Stimulated activated CD8-positive, alpha-beta memory T cell treated with anti-CD3 and anti-CD28 coated beads, Interleukin-15, amount 100 ng/mL, for 24 hours (primary cell): ENCODE data around the gene PIGU.
A peak's percentile ranks its signal among the peaks of the same experiment; 100 is the strongest.
"Not testable (repeated sequence)": the region's sequence is repeated elsewhere in the genome, so short reads cannot be mapped to it uniquely, and the experiment has no call there.

ENCODE experiments used
- DNase-seq: peaks from one replicate; pipeline ENCODE4 v3.0.0-alpha.2; 2020; ENCODE audit warnings: low read depth

The PIGU gene, protein sequence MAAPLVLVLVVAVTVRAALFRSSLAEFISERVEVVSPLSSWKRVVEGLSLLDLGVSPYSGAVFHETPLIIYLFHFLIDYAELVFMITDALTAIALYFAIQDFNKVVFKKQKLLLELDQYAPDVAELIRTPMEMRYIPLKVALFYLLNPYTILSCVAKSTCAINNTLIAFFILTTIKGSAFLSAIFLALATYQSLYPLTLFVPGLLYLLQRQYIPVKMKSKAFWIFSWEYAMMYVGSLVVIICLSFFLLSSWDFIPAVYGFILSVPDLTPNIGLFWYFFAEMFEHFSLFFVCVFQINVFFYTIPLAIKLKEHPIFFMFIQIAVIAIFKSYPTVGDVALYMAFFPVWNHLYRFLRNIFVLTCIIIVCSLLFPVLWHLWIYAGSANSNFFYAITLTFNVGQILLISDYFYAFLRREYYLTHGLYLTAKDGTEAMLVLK

GRCh38 chr20:34676642-34677373 lies at the start of gene PIGU:
TSS of gene PIGU (minus strand) at chr20:34677092. CDS start at chr20:34677085, 7 bp downstream.
- peak; percentile 81 for DNase-seq

DNA sequence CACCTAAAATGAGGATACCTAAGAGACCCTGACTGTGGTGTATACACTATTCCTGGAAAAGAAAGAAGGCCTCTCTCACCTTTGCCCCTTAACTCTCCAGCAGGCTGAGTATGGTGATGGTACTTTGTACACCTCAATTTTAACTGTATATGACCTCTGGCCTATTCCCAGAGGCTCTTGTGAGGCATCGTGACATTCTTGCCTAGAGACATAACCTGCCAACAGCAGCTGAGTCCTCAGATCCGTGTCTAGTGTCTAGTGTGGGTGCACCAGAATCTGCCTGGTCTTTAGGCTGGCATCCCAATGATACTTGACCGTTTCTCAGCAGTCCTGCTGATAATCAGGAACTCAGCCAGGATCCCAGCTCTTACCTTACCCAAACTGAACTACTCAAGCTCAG lies 47.3 kb upstream of the PIGU start:
- no peak for DNase-seq

DNA sequence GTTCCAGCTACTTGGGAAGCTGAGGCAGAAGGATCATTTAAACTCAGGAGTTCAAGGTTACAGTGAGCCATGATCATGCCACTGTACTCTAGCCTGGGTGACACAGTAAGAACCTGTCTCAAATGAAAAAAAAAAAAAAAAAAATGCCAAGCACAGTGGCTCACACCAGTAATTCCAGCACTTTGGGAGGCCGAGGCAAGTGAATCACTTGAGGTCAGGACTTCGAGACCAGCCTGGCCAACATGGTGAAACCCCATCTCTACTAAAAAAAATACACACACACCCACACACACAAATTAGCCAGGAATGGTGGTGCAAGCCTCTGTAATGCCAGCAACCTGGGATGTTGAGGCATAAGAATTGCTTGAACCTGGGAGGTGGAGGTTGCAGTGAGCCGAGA lies 45.7 kb upstream of the PIGU start:
- DNase-seq = not testable (repeated sequence)

- no peak for DNase-seq
Observed at GRCh38 chr20:34720266-34720665, 43.4 kb upstream of the PIGU start.

- DNase-seq = not testable (repeated sequence)
Observed at GRCh38 chr20:34719242-34720017, 42.5 kb upstream of the PIGU start.

DNA sequence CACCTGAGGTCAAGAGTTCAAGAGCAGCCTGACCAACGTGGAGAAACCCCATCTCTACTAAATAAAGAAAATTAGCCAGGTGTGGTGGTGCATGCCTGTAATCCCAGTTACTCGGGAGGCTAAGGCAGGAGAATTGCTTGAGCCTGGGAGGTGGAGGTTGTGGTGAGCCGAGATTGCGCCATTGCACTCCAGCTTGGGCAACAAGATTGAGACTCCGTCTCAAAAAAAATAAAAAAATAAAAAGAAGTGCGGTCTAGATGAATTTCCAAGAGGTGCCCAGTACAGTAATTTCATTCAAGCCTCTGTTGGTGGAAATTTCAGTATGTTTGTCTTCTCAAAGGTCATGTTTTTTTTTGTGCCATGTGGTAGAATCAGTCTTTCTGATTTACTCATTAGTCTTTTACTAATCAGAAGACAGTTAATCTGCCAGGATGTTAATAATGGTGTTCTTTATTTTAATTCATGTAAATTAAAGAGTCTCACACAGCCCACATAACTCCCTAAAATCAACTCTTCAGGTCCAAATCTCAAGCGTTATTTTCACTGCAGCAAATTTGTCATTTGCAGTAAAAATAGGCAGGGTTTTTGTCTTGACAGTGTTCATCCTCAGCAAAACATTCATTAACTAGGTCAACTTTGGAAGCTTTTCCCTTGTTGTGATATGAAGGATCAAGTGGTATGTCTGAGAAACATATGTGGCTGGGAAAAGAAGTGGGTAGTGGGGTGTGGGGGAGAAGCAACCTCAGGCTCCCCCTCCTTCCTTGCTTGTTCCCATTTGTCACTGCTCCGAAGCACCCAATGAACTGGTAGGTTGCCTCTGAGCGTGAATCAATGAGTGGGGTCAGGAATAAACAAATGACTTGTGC lies 40.6 kb upstream of the PIGU start:
- no peak for DNase-seq

DNA sequence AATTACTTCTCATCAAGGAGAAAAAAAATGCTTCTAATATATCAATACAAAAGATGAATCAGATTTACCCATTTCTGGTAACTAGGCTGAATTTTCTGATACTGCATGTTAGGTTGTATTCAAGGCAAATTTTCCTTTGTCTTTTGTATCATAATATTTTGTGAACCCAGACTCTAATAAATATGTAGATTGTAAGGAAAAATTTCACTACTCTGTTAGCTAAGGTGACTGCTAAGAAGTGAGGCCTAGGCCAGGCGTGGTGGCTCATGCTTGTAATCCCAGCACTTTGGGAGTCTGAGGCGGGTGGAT lies 40.0 kb upstream of the PIGU start:
- no peak for DNase-seq

- no peak for DNase-seq
Observed at GRCh38 chr20:34715384-34715783, 38.5 kb upstream of the PIGU start.

DNA sequence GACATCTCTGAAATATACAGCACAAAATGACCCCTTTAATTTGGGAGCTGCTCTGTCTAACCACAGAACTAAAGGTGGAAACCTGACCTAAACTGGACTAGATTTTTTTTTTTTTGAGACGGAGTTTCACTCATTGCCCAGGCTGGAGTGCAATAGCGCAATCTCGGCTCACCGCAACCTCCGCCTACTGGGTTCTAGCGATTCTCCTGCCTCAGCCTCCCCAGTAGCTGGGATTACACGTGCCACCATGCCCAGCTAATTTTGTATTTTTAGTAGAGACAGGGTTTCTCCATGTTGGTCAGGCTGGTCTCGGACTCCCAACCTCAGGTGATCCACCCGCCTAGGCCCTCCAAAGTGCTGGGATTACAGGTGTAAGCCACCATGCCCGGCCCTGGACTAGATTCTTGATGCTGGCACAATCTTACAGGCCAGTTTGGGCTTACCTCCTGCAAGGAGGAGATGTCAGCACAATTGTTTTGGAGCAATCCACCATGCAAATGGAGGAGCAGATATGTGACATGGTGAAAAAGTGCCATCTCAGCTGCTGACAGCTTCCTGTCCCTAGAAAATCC lies 37.1 kb upstream of the PIGU start:
- not testable (repeated sequence) for DNase-seq

DNA sequence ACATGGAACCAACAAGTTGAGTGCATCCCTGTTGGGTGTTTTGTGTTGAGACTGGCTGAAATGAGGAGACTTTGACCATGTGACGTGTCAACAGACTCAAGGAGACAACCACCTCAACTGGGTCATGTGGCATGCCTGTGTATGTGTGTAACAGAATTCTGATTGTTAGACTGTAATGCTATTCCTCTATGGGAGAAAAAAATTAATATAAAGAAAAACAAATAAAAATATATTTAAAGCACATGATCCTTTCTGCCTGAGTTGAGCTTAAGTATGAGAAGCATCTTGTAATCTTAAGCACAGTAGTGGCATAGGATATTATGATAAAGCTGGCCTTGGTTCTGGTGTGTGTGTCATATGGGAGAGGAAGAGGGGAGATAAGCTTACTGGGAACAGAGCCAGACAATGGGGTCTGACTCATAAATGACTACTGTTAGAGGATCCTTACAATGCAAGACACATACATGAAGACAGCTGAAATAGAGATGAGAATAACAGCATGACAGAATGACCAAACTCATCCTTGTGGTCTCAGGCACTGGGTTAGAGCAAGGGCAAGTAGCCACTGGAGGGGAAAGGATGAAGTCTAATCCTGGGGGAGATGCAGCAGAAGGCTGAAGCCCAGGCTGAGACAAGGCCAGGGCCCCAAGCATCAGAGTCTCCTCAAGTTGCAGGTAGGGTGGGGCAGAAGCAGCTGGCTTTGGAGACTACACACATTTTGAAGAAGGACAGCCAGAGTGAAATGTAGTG lies 36.5 kb upstream of the PIGU start:
- no peak for DNase-seq

- DNase-seq = no peak
Observed at GRCh38 chr20:34712525-34713192, 35.8 kb upstream of the PIGU start.

- DNase-seq = no peak
Observed at GRCh38 chr20:34711813-34712430, 35.0 kb upstream of the PIGU start.

DNA sequence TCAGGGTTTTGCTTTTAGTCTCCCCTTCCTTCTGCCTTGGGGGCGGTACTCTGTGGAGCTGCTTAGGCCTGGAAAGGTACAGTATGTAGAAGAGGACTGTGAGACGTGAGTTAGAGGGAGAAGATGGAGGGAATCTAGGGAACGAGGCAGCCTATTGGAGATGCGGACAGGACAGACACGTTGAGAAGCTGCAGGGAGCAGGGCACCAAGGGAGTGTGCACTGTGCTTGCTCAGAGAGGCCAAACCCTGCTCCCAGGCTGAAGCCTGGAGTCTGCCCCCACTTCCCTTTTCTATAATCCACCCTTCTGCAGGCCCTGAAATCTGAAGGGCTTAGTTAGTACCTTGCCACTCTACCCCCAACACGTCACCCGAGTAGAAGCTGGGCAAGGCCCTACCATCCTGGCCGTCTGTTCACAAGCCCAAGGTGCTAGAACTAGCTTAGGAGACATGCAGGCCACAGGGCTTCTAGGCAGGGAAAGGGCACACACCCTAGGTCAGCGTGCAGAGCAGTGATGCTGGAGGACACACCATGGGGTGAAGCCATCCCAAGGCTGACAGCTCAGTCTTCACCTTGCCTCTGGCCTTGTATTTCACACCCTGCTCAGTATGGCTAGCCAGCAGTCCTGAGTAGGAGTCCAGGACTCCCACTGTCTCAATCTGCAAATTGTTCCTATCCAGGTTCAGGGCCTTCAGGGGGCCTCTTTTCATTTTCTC lies 34.1 kb upstream of the PIGU start:
- DNase-seq = no peak

DNA sequence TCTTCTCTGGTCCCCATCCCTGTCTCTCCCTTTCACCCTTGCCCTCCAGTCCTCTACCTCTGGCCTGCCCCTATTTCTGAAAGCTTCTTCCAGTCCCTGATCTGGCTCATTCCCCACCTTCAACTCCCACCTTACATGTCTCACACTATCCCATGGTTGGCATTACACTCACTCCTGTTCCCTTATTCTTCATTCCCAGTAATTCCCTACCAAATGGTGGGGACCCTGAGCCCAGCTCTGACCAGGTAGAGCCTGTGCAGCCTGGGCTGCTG lies 33.6 kb upstream of the PIGU start:
- no peak for DNase-seq

DNA sequence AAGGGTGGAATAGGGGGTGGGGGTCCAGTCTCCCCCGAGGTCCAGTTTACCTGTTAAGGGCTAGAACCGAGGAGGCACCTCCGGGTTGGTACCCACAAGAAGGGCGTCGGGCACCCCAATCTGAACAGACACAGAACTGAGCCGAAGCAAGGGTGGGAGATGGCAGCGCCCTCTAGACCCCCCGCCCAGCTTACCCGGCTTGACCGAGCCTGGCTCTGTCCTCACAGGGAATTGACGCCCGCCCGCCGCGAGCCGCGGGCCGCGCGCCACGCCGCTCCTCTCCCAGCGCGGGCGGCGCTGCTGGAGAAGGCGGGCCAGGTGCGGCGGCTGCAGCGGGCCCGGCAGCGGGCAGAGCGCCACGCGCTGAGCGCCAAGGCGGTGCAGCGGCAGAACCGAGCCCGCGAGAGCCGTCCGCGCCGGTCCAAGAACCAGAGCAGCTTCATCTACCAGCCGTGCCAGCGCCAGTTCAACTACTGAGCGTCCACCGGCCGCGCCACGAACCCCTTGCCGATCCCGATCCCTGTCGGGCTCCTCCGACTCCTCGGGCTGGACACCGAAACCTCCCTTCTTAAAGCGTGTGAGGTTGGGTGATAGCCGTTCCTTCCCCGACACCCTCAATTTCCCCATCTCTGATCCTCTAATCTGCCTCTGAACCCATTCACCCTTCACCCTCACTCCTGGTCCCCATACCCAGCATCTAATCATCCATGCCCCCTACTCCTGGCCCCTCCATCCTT lies 33.1 kb upstream of the PIGU start:
- peak; percentile 27 for DNase-seq

GRCh38 chr20:34709044-34709830 lies 32.3 kb upstream of the PIGU start:
- peak; percentile 66 for DNase-seq

DNA sequence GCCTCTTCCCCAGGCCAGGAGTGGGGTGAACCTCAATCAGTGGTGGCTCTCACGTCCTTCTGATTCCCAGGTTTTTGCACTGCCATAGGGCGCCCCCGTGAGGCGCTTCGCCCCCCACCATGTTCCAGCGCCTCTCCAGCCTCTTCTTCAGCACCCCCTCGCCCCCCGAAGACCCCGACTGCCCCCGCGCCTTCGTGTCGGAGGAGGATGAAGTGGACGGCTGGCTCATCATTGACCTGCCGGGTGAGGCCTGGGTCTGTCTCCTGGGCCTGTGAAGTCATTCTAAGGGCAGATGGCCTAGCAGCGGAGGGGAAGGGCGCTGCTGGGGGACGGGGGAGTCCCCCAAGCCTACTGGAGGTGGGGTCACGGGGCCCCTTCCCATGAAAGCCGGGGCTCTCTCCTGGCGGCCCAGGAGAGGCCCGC lies 31.7 kb upstream of the PIGU start:
- peak; percentile 14 for DNase-seq
